Fibroblast of mammary gland (primary cell): Measurements from ENCODE around the gene MYOZ2.

Experiments used
- DNase-seq: peaks from one replicate; pipeline ENCODE4 v3.0.0-alpha.2; 2010; ENCODE audit warnings: low read depth
- H3K4me3 ChIP-seq: 2 replicates; pipeline ENCODE4 v1.5.1; 2011; ENCODE audit warnings: low read depth, mild to moderate bottlenecking, low read length, moderate library complexity; ENCODE audit not compliant: control insufficient read depth
- TF ChIP-seq, protein P1 (sequence below): conservative IDR thresholded peaks from 2 replicates; pipeline ENCODE4 v1.5.1; 2011; ENCODE audit warnings: low read depth, low read length, inconsistent platforms; ENCODE audit not compliant: control insufficient read depth, insufficient read depth

MYOZ2 gene

DNA sequence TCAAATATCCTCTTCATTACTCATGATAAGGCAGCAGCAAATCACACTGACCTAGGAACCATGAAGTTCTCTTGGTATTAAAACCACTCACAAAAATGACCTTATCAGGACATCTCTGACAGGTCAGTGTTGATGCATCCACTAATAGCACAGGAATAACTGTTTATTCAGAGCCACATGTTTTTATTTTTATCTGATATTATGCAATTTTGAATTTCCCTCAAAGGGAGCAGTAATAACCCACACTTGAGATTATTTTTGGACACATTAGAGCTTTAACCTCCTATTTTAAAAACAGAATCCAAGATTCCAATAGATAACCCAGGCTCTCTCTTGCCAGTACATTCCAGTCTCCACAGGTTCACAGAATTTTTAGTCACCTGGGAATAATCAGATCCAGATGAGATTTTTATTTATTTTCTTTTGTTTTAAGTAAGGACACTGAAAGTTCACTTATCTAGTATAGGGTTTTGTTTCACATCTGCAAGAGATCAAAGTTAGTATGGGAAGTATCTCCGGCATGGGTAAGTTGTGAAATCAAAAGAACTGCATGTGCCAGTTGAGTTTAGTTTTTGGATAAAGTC, 36.3 kb upstream of the MYOZ2 start:
- DNase-seq = peak; percentile 79
- no peak overlapping the region for H3K4me3 ChIP-seq
- TF ChIP-seq, protein P1, sequence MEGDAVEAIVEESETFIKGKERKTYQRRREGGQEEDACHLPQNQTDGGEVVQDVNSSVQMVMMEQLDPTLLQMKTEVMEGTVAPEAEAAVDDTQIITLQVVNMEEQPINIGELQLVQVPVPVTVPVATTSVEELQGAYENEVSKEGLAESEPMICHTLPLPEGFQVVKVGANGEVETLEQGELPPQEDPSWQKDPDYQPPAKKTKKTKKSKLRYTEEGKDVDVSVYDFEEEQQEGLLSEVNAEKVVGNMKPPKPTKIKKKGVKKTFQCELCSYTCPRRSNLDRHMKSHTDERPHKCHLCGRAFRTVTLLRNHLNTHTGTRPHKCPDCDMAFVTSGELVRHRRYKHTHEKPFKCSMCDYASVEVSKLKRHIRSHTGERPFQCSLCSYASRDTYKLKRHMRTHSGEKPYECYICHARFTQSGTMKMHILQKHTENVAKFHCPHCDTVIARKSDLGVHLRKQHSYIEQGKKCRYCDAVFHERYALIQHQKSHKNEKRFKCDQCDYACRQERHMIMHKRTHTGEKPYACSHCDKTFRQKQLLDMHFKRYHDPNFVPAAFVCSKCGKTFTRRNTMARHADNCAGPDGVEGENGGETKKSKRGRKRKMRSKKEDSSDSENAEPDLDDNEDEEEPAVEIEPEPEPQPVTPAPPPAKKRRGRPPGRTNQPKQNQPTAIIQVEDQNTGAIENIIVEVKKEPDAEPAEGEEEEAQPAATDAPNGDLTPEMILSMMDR = no peak

DNA sequence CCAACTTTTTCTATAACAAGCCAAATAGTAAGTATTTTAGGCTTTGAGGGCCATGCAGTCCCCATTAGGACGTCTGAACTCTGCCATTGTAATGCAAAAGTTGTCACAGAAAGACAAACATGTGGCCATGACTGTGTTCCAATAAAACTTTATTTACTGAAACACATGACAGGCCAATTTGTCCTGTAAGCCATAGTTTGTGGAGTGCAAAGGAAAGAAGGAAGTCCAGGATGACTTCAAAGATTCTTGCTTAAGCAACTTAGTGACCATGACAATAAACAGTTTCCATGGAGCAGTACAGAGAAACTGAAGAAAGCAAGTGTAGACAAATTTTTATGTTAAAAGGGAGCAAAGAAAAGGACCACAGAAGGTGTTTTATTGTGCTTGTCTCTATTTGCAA, 35.0 kb upstream of the MYOZ2 start:
- TF ChIP-seq, protein P1 = no peak
- no peak for DNase-seq
- no peak overlapping the region for H3K4me3 ChIP-seq

DNA sequence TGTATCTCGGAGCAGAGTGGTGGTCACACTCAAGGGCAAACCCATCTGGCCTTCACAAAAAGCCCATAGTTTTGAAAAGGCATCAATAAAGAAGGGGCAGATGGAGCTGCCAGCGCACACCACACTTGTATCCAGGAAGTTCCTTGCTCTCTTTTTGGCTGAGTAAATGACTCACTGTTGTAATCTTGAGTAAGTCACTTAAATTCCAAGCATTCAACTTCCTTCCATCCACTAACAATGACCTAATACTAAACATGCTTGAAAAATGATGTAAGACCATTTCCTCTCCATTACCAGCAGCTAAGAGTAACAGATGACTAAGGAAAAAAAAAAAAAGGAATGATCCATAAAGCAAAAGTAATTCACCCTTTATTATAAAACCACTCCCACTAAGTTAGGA, 32.4 kb upstream of the MYOZ2 start:
- TF ChIP-seq, protein P1 = no peak
- H3K4me3 ChIP-seq = no peak overlapping the region
- DNase-seq = peak; percentile 98

DNA sequence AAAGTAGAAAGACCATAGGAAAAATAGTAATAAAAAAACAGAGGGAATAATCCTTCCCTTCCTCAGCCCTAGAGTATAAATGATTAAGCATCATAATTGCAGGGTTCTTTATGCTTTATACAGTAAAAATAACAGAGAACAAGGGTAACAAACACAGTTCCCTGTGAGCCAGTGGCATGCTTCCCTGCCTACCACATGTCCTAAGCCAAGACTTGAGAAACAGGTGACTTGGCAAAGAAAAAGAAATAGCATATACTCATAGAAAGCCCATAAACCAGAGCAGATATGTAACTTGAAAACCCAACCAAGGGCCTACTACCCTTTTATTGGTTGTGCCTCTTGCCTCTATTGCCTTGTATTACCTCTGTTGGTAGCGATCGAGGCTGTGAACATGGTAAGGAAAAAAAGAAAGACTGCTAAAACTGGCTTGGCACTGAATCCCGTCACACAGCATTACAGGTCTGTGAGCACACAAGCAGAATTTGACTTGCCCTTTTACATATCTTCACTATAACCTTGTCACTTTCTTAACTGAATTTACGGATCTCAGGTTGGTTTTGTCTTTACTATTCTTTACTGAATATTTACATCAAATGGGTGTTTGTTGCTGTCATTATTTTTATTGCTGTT, 30.9 kb upstream of the MYOZ2 start:
- H3K4me3 ChIP-seq = no peak overlapping the region
- DNase-seq = no peak
- TF ChIP-seq, protein P1 = no peak

DNA sequence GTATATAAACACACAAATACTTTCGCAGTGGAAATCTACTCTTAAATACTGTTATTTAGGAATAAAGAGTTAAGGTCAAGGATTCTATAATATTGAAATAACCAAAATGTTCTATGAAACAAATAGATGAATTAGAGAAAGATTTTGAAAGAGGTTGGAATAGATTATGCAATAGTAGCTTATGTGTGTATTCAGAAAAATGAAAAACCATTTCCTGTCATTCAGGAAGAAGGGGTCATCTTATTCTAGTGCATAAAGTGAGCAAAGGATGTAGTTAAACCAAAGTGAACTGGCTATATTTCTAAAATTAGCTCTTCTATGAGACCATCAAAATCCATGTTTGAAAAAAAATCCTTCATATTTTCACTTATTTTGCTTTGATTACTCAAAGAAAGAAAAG, 30.0 kb upstream of the MYOZ2 start:
- TF ChIP-seq, protein P1 = no peak
- no peak overlapping the region for H3K4me3 ChIP-seq
- peak; percentile 22 for DNase-seq

DNA sequence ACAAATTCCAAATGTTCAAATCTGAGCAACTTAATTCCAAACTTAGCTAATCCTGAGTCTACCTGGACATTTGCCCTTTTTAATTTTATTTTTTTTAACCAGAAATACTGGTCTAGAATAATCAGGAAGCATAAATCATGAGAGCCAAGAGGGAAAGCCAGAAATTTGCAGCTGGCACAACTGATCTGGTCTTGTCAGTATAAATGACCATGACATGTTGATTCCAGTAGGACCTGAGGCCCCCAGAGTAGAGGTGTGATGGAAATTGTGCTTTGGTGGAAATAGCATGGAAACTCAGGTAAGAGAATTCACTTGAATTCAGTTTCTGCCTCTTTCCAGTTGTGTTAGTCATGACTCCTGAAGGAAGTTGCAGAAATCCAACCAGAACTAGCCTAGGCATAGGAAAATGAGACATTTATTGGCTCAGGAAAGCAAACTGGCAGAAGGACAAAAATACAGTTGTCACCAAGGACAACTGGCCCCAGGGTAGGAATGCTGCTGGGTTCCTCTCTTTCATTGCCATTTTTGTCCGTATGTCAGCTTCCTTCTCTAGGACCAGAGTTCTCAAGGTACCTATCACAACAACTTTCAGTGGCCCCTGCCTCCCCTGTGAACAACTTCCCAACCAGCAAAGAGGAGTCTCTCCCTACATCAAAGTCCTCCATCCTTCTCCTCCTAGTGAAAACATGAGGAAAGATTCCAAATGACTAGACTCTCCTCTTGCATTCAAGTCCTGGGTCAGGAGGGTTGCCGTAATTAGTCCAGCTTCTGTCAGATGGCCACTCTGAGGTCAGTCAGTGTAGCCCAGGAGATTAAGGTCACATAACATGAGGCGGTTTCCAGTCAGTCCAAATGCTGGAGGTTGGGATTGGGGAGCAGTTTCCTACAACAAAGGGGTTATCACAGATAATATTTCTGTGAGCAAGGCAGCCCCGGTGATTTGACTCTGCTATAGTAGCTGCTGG, 29.3 kb upstream of the MYOZ2 start:
- no peak overlapping the region for H3K4me3 ChIP-seq
- TF ChIP-seq, protein P1 = no peak
- DNase-seq = peak; percentile 32
